HG03521 (cell line): ENCODE data around the gene OXT.

ENCODE experiments used
- ATAC-seq: cut with Tn5 transposase; IDR thresholded peaks from one replicate; pipeline ENCODE4 v1.9.1; 2021; ENCODE audit warnings: mild to moderate bottlenecking, moderate library complexity; ENCODE audit not compliant: unreplicated experiment

The OXT gene

DNA sequence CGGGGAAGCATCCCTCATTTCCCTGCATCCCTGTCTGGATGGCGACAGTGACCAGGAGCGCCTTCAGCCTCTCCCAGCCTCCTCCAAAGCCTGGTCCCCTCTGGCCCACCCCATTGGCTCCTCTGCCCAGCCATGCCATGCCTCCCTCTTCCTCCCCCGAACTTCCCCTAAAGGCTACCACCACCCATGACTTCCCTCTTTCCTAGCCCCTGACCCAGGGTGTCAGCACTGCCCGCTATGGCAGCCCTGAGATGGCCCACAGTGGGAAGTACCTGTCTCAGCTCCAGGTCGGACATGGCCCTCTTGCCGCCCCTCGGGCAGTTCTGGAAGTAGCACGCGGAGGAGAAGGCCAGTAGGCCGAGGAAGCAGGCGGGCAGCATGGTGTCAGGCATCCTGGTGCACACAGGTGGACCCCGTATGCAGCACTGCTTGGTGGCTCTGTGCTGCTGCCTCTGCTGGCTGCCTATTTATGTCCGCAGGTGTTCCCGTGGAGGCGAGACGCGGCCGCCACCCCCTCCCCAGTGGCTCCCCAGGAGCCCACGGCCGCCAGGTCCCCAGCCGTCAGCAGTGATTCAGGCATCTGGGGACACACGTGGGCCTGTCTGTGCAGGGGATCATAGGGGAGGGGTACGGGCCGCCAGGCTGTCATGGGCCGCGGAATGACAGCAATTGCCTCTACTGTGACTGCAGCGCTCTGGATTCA, 13.0 kb downstream of the OXT start, which contains the start of gene AVP:
TSS of gene AVP (minus strand) at position 442 of the 703 bp plus-strand sequence. CDS start at position 392, 50 bp downstream.
- no peak for ATAC-seq

DNA sequence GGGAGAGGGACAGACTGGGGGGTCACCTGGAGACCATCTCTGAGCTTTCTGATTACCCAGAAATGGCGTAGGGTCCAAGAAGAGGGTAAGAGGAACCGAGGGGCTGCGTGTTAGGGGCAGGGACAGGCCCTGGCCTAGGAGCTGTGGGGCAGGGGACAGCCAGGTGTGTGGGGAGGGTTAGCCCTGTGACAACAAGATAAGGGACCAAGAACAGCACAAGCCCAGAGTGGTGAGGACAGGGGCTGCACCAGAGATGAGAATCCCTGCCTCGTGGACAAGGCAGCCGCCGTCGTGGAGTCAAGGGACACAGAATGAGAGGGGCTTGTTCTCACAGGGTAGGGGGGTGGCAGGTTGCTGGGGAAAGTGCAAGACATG, 13.6 kb downstream of the OXT start:
- ATAC-seq, result no peak

- no peak for ATAC-seq
Observed at GRCh38 chr20:3085571-3086072, 14.2 kb downstream of the OXT start.

DNA sequence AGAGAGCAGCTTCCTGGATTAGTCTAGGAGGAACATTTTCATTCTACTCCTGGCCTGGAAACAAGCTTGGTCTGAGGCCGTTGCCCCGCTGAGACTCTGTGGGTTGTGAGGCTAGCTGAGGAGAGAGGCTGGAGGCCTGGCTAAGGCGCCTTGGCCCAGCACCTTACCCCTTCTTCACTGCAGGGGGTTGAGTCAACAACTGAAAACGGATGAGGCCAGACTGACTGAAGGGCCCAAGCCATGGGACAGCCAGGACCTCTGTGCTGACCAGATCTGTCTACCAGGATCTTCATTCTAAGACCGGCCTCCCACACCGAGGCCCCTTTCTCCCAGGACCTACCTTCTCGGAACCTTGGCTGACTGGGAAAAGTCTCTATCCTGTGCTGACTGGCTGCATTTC, 16.6 kb downstream of the OXT start:
- ATAC-seq, result no peak

DNA sequence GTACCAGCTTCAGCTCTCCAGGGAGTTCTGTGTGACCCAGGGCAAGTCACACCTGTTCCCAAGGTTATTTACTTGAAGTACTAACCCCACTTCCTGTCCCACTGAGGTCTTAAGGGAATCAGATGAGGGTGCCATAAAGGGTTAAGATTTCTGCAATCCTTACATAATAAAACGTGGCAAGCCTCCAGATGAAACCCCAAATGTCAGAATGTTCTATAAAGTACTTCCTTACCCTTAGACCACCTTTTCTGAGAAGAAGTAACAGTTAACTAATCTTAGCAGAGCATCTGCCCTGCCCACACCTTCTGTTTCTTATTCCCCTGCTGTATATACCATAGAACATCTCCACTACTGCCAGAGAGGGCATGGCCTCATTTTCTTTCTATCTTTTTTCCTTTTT, 19.1 kb downstream of the OXT start:
- no peak for ATAC-seq

DNA sequence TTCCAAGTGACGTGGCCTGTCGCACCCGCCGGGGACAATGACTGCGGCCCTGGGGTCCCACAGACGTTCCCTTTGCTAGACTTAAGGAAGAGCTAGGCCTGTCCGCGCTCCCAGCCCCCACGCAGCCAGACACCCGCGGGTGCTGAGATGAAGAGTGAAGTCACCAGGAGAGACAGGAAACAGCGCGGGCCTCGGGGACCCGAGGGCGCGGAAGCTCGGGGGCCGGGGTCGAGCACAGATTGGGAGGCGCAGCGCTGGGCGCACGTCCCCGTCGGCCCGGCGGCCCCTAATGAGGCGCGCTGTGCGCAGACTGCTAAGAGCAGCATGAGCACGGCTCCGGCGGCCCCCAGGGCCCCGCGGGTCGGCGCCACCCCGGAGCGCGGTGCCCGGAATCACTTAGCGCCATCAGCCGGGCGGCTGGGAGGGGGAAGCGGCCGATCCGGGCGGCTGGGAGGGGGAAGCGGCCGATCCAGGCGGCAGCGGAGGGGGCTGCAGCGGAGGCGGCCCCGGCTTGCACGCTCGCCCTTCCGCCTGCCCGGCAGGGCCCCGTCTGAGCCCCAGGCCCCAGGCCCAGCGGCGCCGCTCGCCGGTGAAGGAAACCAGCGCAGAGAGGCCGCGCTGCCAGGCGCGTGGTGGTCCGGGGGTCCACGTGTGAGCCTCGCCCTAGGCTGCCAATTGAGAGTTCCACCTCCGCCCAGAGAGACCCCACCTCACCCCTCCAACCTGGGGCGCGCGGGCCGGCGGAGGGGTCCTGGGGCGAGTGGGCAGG, 21.4 kb downstream of the OXT start:
- ATAC-seq, result no peak

DNA sequence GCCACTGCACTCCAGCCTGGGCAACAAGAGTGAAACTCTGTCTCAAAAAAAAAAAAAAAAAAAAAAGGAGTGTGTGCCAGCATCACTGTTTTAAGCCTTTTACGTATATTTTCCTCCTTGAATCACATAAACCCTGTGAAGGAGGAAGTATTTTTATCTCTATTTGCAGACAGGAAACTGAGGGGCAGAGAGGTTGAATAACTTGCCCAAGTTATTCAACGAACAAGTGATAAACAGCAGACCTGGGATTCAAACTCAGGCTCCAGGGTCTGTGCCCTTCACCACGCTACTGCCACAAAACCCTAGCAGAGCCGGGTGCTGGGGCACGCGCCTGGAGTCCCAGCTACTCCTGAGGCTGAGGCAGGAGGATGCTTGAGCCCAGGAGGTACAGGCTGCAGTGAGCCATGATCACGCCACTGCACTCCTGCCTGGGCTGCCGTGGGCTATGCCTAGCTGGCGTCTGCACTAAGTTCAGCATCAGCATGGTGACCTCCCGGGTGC, 22.5 kb downstream of the OXT start:
- no peak for ATAC-seq

- ATAC-seq, result no peak
Observed at GRCh38 chr20:3094848-3095629, 23.6 kb downstream of the OXT start.

GRCh38 chr20:3100480-3100879, 29.1 kb downstream of the OXT start:
- ATAC-seq, result no peak

- no peak for ATAC-seq
Observed at GRCh38 chr20:3101251-3101650, 29.8 kb downstream of the OXT start.

DNA sequence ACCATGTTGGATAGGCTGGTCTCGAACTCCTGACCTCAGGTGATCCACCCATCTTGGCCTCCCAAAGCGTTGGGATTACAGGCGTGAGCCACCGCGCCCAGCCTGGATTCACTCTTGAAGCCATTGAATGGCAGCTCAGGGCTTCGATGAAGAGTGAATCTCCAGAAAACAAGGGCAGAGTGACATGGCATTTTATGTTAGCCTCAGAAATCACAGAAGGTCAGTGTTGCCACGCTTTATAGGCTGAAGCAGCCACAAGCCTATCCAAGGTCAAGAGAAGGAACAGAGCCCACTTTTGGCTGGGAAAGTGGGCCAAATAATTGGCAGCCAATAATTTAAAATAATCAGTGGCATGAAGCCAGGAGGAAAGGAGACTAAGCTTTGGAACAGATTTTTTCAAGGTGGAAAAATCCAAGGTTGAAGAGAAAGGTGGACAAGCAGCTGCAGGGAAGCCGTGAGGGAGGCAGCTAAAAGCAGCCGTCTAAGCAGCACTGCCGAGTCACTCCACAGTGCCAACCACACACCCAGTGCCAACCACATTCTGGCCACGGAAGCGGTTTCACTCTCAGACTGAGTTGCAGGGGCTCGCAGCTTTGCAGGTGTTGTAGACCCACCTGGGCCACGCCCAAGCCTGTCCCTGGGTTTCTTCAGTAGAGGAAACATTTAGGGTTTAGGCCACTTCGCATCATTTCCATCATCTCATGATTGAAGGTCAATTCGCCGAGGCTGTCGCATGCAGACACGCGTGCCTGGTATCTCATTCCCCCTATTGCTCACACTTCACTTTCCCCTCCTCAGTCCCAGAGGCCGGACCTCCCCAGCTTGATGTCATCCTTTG, 30.5 kb downstream of the OXT start:
- ATAC-seq, result no peak

DNA sequence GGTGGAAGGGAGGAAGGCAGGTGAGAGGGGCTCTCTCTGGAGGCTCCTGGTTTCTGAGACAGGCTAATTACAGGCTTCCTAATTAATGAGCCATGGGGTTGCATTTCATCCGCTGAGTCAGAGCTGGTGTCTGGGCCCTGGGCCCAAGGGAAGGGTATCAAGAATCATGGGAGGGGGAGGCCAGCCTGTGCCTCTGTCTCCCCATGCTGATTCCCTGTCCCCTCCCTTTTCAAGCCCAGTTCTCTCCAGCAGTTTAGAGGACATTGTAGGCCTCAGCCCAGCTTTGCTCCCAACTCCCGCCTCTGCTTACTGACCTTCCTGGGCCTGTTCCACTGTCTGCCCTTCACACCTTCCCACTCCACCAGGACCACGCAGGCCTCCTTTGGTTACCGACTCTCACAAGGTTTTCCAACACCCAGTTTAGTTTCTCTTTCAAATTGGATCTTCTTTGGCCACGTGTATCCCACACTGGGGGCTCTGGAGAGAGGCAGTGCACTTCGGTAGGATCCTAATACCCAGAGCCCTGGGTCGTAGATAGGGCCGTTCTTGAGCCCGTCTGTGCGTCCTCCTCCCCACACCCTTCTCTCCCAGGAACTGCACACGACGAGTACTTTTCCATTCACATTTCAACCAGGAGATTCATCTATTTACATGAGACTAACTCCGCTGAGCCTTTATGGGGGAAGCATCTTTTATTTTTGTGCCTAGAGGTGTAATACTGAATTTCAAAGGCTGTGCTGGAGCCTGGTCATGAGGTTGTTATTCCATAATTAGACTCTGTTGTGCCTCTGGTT, 31.4 kb downstream of the OXT start:
- ATAC-seq, result no peak

DNA sequence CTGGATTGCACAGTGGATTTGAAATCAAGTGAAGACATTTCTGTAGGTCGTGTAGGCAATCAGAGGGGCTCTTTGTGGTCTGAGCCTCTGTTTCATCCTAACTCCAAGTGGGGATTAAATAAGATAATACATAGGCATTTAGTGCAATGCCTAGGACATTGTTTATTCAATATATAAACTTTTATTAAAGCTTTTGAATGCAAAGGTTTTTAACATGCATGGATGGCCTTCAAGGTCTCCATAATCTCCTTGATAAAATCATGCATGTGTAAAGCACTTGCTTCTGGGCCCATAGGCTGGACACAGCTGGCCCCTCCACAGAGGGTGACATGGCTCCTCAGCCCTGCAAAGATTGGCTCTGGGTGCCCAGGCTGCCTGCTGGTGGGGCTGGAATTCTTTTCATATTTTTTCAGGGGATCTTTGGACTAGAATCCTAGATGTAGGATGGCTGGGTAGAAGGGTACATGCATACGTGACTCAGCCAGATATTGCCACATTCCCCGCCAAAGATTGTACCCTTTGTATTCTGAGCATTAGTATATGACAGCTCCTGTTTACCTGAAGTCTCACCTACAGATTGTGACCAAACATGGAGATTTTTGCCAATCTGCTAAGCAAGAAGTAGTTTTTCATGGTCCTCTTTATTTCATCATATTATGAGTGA, 32.1 kb downstream of the OXT start:
- ATAC-seq, result no peak

DNA sequence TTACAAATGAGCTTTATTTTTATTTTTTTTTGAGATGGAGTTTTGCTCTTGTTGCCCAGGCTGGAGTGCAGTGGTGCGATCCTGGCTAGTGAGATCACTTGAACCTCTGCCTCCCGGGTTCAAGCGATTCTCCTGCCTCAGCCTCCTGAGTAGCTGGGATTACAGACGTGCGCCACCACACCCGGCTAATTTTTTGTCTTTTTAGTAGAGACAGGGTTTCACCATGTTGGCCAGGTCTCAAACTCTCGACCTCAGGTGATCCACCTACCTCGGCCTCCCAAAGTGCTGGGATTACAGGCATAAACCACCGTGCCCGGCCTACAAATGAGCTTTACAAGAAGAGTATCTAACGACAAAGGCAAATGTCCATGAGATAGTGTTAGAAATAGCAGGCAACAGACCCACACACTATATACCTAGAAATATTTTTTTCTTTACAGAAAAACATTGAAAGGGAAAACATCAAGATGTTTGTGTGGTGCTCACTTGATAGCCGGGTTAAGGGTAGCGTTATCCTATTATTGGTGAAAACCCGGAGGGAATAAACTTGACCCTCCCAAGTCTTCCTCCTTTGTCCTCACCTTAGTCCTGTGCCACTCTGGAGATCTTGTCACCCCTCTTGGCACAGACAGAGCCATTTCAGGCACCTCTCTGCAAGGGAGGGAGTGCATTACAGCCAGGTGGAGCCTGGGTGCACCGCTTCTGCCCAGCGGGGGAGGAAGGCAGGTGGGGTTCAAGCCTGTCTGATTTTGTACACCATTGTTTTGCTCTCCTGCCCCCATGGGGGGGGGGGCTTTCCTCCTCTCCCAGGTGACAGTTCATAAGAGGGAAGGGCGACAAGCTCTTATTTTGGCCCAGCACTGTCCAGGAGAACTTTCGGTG, 34.1 kb downstream of the OXT start:
- ATAC-seq, result no peak

GRCh38 chr20:3106185-3106584, 34.8 kb downstream of the OXT start:
- ATAC-seq, result no peak

- no peak for ATAC-seq
Observed at GRCh38 chr20:3106658-3107463, 35.4 kb downstream of the OXT start.

DNA sequence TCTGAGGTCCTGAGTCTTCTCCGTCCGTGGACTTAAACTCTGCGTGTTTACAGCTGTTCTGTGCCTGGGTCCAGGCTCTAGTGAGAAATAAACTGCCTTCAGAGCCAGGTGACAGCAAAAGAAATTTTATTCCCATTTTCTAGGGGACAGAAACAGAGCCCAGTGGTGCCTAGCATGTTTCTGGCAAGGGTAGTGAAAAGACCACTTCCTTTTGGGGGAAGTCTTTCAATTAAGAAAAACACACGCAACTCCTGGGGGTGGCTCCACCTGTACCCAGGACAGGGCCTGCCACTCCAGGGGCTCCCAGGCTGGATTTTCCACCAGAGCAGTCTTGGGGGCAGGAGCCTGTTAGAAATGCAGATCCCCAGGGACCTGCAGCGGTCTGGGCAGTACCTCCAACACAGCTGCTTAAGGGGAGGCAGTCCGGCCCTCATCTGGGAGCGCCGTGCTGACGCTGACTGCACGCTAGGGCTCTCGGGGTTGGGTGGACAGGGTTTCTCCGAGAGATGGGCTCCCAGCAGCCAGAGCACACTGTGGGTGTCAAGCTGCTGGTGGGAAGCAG, 36.1 kb downstream of the OXT start:
- no peak for ATAC-seq
